Neuronal stem cell (in vitro differentiated cells): ENCODE results near the gene CROCC2.

Source experiments
- DNase-seq: peaks from one replicate; pipeline ENCODE4 v3.0.0-alpha.2; 2013; ENCODE audit warnings: low spot score
- H2AFZ ChIP-seq: one replicate; pipeline ENCODE4 v1.6.1; 2013; ENCODE audit warnings: mild to moderate bottlenecking, low read length, inconsistent platforms
- H2AK5ac ChIP-seq: 2 replicates; pipeline ENCODE4 v1.6.1; 2013; ENCODE audit warnings: low read depth, mild to moderate bottlenecking, inconsistent platforms, low read length, moderate library complexity, mixed read lengths
- H2BK120ac ChIP-seq: 2 replicates; pipeline ENCODE4 v1.6.1; 2013; ENCODE audit warnings: low read depth, mild to moderate bottlenecking, inconsistent platforms, low read length, moderate library complexity, mixed read lengths
- H2BK12ac ChIP-seq: one replicate; pipeline ENCODE4 v1.6.1; 2013; ENCODE audit warnings: low read length, inconsistent platforms
- H2BK15ac ChIP-seq: 2 replicates; pipeline ENCODE4 v1.6.1; 2013; ENCODE audit warnings: mild to moderate bottlenecking, low read length, inconsistent platforms, mixed read lengths
- H2BK5ac ChIP-seq: one replicate; pipeline ENCODE4 v1.6.1; 2013; ENCODE audit warnings: inconsistent platforms, mild to moderate bottlenecking, low read length, moderate library complexity
- H3K14ac ChIP-seq: one replicate; pipeline ENCODE4 v1.6.1; 2013; ENCODE audit warnings: low read length, inconsistent platforms
- H3K18ac ChIP-seq: 2 replicates; pipeline ENCODE4 v1.6.1; 2013; ENCODE audit warnings: low read length, inconsistent platforms
- H3K23ac ChIP-seq: 2 replicates; pipeline ENCODE4 v1.6.1; 2013; ENCODE audit warnings: low read depth, mild to moderate bottlenecking, mixed read lengths, low read length, inconsistent platforms; ENCODE audit not compliant: poor library complexity
- H3K27ac ChIP-seq: replicated peaks from 3 replicates; pipeline ENCODE4 v1.5.1; 2013; ENCODE audit warnings: low read length, inconsistent platforms
- H3K27me3 ChIP-seq, 3 experiments: 2 replicates each; pipeline ENCODE4 v1.6.1; 2013; ENCODE audit warnings: low read length in 3 of 3, mild to moderate bottlenecking in 2 of 3, inconsistent platforms in 1 of 3, low read depth in 1 of 3, mixed read lengths in 1 of 3, moderate library complexity in 1 of 3; ENCODE audit not compliant: control insufficient read depth in 3 of 3, insufficient read depth in 3 of 3
- H3K36me3 ChIP-seq, 2 donors: replicated peaks in 1 of 2; 2 replicates each; pipeline ENCODE4 v1.6.1; 2013; ENCODE audit warnings: low read length in 2 of 2; ENCODE audit not compliant: control insufficient read depth in 2 of 2, insufficient read depth in 2 of 2
- H3K4ac ChIP-seq: 2 replicates; pipeline ENCODE4 v1.6.1; 2013; ENCODE audit warnings: inconsistent platforms, mild to moderate bottlenecking, low read length, moderate library complexity
- H3K4me1 ChIP-seq, 2 donors: 1 replicate in 1 of 2; 2 replicates in 1 of 2; pipeline ENCODE4 v1.6.1; 2013; ENCODE audit warnings: low read length in 2 of 2, low read depth in 1 of 2; ENCODE audit not compliant: control insufficient read depth in 2 of 2, insufficient read depth in 1 of 2
- H3K4me2 ChIP-seq: one replicate; pipeline ENCODE4 v1.6.1; 2013; ENCODE audit warnings: mild to moderate bottlenecking, low read length, inconsistent platforms; ENCODE audit not compliant: insufficient read depth, poor library complexity, severe bottlenecking
- H3K4me3 ChIP-seq, 2 donors: 2 replicates each; pipeline ENCODE4 v1.5.1; 2013; ENCODE audit warnings: low read length in 2 of 2, mild to moderate bottlenecking in 2 of 2, inconsistent platforms in 1 of 2, moderate library complexity in 1 of 2
- H3K79me1 ChIP-seq: one replicate; pipeline ENCODE4 v1.6.1; 2013; ENCODE audit warnings: low read depth, mild to moderate bottlenecking, inconsistent platforms, low read length, moderate library complexity
- H3K9ac ChIP-seq: one replicate; pipeline ENCODE4 v1.6.1; 2013; ENCODE audit warnings: mild to moderate bottlenecking, low read depth, low read length, inconsistent platforms; ENCODE audit not compliant: poor library complexity
- H3K9me3 ChIP-seq, 2 donors: replicated peaks in 1 of 2; 2 replicates each; pipeline versions ENCODE3 to v1.6.1; 2013; ENCODE audit warnings: low read length in 2 of 2, mild to moderate bottlenecking in 2 of 2, inconsistent platforms in 1 of 2, low read depth in 1 of 2, mixed read lengths in 1 of 2, moderate library complexity in 1 of 2; ENCODE audit not compliant: control insufficient read depth in 2 of 2, insufficient read depth in 1 of 2
- H4K8ac ChIP-seq: one replicate; pipeline ENCODE4 v1.6.1; 2013; ENCODE audit warnings: low read depth, mild to moderate bottlenecking, inconsistent platforms, low read length, moderate library complexity
- H4K91ac ChIP-seq: one replicate; pipeline ENCODE4 v1.6.1; 2013; ENCODE audit warnings: low read length, low read depth, mild to moderate bottlenecking, inconsistent platforms; ENCODE audit not compliant: poor library complexity
- WGBS, 2 donors: extraction: QIAGEN DNeasy Blood & Tissue Kit; methylation state at CpG; one replicate each; pipeline ENCODE4 v1.1.7; 2013; ENCODE audit warnings: missing lambda C conversion rate in 2 of 2, mixed read lengths in 1 of 2; ENCODE audit not compliant: insufficient read length in 2 of 2, insufficient replicate concordance in 1 of 2; ENCODE audit errors: extremely low coverage in 2 of 2; 5-methylcytosine and 5-hydroxymethylcytosine counted together

The CROCC2 gene

DNA sequence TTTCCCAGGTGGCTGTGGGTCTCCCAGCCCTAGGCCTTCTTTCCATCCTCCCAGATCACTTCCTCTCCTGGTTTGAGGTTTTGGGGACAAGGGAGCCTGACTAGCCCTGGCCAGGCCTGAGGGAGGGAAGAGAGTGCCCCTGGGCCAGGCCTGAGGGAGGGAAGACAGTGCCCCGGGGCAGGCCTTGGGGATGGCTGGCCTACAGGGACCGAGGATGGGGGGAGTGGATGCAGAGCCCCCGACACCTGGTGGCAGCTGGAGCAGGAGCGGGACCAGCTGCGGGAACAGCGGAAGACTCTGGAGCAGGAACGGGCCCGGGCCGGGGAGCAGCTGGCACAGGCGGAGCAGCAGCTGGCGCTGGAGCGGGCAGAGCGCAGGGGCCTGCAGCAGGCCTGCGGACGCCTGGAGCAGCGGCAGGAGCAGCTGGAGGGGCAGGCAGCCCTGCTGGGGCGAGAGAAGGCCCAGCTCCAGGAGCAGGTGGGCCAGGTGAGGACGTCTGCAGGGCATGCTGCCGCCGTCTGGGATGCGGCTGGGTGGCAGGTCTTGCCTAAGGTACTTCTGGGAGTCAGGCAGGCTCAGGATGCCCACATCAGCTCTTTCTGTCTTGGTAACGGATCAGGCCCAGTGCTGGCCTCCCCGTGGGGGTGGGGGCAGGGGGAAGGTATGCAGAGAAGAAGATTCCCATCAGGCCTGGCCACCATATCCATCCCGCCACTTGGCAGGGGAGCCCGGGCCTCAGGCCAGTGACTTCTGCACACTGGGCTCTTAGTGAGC is 29.2 kb downstream of the CROCC2 start:
- peaks cover 0 to 44% (median 0%) of the 10 kb centered on the region in 3 experiments for H3K27me3 ChIP-seq
- no peak overlapping the region for H3K27ac ChIP-seq
- no peak for DNase-seq
- no CpG with 5 or more reads among the region's 25 CpGs for WGBS, 2 donors
- peak overlapping the region; percentile 17 for H2BK15ac ChIP-seq
- H3K36me3 ChIP-seq: no peaks in the 10 kb centered on the region
- no peak overlapping the region for H4K91ac ChIP-seq
- H2BK12ac ChIP-seq: no peak overlapping the region
- H3K4me2 ChIP-seq: no peak overlapping the region
- no peak overlapping the region for H3K4ac ChIP-seq
- H3K23ac ChIP-seq: no peak overlapping the region
- H3K9ac ChIP-seq: no peak overlapping the region
- H3K4me1 ChIP-seq: no peaks in the 10 kb centered on the region
- no peak overlapping the region for H2BK120ac ChIP-seq
- H3K79me1 ChIP-seq: no peaks in the 10 kb centered on the region
- no peak overlapping the region for H3K14ac ChIP-seq
- H3K4me3 ChIP-seq: no peak overlapping the region
- no peak overlapping the region for H4K8ac ChIP-seq
- H2AFZ ChIP-seq: no peak overlapping the region
- H2AK5ac ChIP-seq: no peak overlapping the region
- H2BK5ac ChIP-seq: no peak overlapping the region
- H3K9me3 ChIP-seq: peaks cover 0 to 6% of the 10 kb centered on the region in 2 donors
- H3K18ac ChIP-seq: peak overlapping the region; percentile 27

GRCh38 chr2:240936106-240936505 is 30.0 kb downstream of the CROCC2 start:
- Histone ChIP-seq H3K27me3 (peaks cover 0 to 37% (median 0%) of the 10 kb centered on the region in 3 experiments), H3K4ac (no peak overlapping the region), H3K4me3 (no peak overlapping the region), H3K9me3 (peaks cover 0 to 6% of the 10 kb centered on the region in 2 donors), H4K91ac (no peak overlapping the region), H2BK15ac (no peak overlapping the region), H3K18ac (no peak overlapping the region), H2BK120ac (no peak overlapping the region), H3K4me2 (no peak overlapping the region), H3K79me1 (no peaks in the 10 kb centered on the region), H2BK5ac (no peak overlapping the region), H3K4me1 (no peaks in the 10 kb centered on the region), H4K8ac (no peak overlapping the region), H3K27ac (no peak overlapping the region), H2AK5ac (no peak overlapping the region), H3K23ac (no peak overlapping the region), H3K14ac (no peak overlapping the region), H3K36me3 (no peaks in the 10 kb centered on the region), H2AFZ (no peak overlapping the region), H3K9ac (no peak overlapping the region), H2BK12ac (no peak overlapping the region)
- no CpG with 5 or more reads among the region's 9 CpGs for WGBS, 2 donors
- DNase-seq: no peak

DNA sequence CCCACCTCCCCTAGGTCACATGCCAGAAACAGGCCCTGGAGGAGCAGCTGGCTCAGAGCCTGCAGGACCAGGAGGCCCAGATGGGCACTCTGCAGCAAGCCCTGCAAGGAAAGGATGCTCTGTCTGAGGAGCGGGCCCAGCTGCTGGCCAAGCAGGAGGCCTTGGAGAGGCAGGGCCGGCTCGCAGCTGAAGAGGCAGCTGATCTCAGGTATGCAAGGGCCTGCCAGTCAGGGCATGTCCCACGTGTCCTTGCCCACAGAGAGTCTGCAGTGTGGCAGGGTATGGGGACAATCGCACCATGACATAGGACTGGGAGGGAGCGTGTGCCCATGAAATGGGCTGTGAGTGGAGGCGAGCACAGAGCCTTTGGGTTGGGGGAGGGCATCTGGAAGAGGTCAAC is 39.9 kb downstream of the CROCC2 start:
- peaks cover 0 to 5% of the 10 kb centered on the region in 2 donors for H3K4me1 ChIP-seq
- H4K91ac ChIP-seq: peak overlapping the region; percentile 53
- H3K18ac ChIP-seq: peak overlapping the region; percentile 76
- H2BK5ac ChIP-seq: peak overlapping the region; percentile 91
- no peak overlapping the region for H2AFZ ChIP-seq
- H2BK12ac ChIP-seq: peak overlapping the region; percentile 90
- H2BK15ac ChIP-seq: peak overlapping the region; percentile 94
- no CpG with 5 or more reads among the region's 7 CpGs for WGBS, 2 donors
- H4K8ac ChIP-seq: no peak overlapping the region
- H3K79me1 ChIP-seq: peaks cover 5% of the 10 kb centered on the region
- H3K4ac ChIP-seq: peak overlapping the region; percentile 76
- H3K27ac ChIP-seq: no peak overlapping the region
- H2BK120ac ChIP-seq: no peak overlapping the region
- peak overlapping the region; percentile 63 for H2AK5ac ChIP-seq
- peak overlapping the region; percentile 77 for H3K9ac ChIP-seq
- H3K4me3 ChIP-seq: no peak overlapping the region
- no peaks in the 10 kb centered on the region for H3K36me3 ChIP-seq
- H3K27me3 ChIP-seq: peaks cover 0 to 19% (median 0%) of the 10 kb centered on the region in 3 experiments
- peak overlapping the region; percentile 55 for H3K23ac ChIP-seq
- DNase-seq: no peak
- H3K4me2 ChIP-seq: no peak overlapping the region
- H3K14ac ChIP-seq: peak overlapping the region; percentile 71
- peaks cover 0 to 2% of the 10 kb centered on the region in 2 donors for H3K9me3 ChIP-seq

DNA sequence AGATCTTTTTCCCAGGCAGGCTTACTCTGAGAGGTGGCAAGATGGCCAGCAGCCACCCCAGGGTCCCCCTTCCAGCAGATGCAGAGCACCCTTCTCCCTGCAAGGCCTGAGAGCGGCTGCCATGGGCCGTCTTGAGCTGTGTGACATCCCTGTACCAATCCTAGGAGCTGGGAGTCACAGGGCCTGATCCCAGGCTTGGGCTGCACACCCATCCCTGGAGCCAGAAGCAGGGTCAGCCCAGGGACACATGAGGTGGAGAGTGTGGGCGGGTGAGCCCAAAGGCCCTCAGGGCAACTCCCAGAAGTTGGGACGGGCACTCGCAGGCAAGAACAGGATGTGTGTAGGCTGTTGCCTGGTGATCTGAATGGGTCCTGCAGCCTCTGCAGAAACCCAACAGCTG is 40.5 kb downstream of the CROCC2 start:
- peak overlapping the region; percentile 15 for H3K18ac ChIP-seq
- H3K4me3 ChIP-seq: no peak overlapping the region
- no peak overlapping the region for H3K4ac ChIP-seq
- no peak overlapping the region for H3K4me2 ChIP-seq
- H3K23ac ChIP-seq: no peak overlapping the region
- peaks cover 0 to 13% (median 0%) of the 10 kb centered on the region in 3 experiments for H3K27me3 ChIP-seq
- no peaks in the 10 kb centered on the region for H3K36me3 ChIP-seq
- peak overlapping the region; percentile 91 for H2BK5ac ChIP-seq
- H2BK15ac ChIP-seq: peak overlapping the region; percentile 34
- WGBS, 2 donors: no CpG with 5 or more reads among the region's 5 CpGs
- no peak overlapping the region for H2BK12ac ChIP-seq
- H3K14ac ChIP-seq: no peak overlapping the region
- H2BK120ac ChIP-seq: no peak overlapping the region
- H4K8ac ChIP-seq: no peak overlapping the region
- H3K79me1 ChIP-seq: peaks cover 5% of the 10 kb centered on the region
- H3K27ac ChIP-seq: no peak overlapping the region
- H4K91ac ChIP-seq: no peak overlapping the region
- H2AFZ ChIP-seq: no peak overlapping the region
- peaks cover 0 to 4% of the 10 kb centered on the region in 2 donors for H3K9me3 ChIP-seq
- no peak for DNase-seq
- H3K9ac ChIP-seq: no peak overlapping the region
- no peak overlapping the region for H2AK5ac ChIP-seq
- H3K4me1 ChIP-seq: peaks cover 0 to 5% of the 10 kb centered on the region in 2 donors
